HG03025 (cell line): ENCODE data around the gene MACROH2A1.

Experiments used
- ATAC-seq: cut with Tn5 transposase; IDR thresholded peaks from one replicate; pipeline ENCODE4 v1.9.1; 2021; ENCODE audit warnings: mild to moderate bottlenecking, moderate library complexity; ENCODE audit not compliant: unreplicated experiment, low FRiP score

MACROH2A1 gene

DNA sequence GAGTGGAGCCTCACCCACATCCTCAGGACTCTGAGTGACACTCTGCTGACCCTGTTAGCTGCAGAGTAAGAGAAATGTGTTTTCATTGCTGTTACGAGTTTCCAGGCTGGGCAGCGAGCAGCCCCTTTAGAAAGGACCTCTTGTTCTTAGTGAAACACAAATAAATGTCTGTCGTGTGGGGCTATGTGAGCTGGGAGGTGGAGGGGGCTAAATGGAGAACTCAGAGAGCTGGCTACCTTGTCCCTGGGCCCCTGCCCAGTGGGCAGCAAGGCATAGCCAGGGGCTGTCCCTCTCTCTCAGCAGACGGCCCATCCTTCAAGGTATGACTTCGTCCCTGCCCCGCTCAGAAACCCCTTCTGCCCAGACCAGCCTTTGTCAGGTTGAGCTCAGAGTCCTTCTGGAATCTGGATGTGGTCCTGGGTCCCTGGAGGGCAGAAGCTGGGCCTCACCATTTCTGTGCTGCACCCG, 38.0 kb upstream of the MACROH2A1 start:
- no peak for ATAC-seq

DNA sequence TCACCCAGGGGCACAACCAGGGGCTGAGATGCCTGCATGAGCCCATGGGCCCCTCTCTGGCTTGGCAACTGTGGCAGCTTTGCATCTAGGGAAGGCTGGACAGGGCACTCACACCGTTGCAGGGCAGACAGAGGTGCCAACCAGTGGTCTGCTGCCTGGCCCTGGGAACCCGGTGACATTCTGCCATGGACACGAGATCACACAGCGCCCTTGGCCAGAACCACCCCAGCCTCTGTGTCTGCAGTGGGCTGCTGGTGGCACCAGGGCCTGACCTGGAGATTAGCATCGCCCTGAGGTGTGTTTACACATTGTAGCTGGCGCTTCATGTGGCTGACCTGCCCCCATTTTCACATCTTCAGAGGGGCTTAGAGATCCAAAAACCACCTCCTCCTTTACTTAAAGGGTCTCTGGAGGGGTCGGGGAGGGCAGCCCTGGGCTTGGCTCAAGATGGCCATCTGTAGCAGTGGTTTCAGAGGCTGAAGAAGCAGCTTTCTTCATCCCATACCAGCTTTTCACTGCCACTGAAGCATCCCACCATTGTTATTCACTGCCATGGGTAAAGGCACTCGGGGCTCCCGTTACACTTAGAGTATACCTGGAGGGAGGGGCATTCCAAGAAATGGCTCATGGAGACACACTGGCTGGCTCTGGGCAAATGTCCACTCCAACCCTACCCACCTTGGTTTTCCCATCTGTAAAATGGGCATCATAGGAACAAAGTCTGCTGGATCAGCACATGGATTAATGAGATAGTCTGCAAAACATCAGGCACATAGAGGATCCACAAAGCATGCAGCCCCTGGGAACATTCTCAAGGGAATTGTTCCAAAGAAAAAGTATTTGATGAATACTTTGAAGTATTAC, 36.7 kb upstream of the MACROH2A1 start:
- ATAC-seq = no peak

DNA sequence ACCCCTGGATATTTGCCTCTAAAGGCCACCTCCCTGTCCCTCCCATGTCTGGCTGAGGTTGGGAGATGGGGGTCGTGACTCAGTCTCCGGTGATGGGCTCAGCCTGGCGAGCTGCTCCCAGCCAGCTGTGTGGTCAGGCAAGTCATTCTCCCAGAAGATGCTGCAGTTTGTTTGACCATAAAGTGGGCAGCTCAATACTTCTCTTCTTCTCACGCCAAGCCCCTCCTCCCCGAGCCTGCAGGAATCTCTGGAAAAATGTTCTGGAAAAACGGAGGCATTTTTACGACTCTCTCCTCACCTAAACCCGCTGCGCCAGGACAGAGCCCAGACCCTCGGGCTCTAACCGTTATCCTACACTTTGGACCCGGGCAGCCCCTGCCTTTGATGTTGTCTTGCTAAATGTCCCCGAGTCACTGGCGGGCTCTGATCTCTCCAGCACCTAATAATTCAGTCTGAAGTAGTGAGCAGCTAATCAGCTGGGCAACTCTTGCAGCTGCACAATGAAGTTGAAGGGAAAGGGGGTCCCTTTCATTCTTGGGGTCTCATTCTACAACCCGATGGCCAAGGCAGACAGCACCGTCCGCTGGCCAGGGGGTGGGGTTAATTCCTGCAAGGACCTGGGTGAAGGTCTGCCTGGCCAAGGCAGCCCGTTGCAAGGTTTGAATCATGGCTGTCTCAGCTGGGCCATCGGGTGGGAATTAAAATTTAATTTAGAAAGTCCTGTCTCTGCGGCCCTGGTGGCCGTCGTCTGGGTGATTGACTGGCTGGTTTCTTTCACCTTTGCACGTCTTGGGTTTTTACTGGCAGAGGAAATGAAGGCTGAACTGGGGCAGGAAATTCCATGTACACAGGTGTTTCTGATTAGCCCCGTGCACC, 35.8 kb upstream of the MACROH2A1 start:
- no peak for ATAC-seq

DNA sequence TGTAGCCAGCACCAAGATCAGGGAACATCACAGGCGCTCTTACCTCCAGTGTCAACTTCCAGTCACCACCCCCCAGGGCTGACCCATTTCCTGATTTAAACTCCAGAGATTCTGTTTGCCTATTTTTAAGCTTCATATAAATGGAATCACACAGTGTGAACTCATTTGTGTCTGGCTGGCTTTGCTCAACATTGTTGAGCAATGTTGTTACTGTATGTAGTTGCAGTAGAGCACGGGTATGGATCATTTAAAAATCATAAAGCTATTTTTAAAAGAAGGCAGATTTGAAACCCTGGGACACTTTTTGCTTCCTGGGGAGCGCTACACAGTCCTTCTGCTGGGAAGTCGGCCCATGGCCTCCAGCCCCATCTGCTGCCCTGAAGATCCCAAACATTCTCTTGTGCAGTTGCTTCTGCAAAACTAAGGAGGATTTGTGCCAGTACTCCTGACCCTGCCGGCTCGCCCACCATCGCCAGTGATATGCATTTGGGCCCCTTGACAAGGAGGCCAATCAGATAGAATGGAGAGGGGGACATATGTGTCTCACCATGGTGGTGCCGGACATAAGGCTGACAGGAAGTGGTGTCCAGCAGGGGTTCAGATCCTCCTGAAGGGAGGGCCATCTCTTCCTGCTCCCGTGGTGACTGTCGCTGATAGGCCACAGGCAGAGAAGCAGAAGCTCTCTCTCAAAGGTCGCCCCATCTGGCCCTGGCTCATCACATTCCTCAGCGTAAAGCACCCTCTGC, 34.8 kb upstream of the MACROH2A1 start:
- ATAC-seq = no peak

DNA sequence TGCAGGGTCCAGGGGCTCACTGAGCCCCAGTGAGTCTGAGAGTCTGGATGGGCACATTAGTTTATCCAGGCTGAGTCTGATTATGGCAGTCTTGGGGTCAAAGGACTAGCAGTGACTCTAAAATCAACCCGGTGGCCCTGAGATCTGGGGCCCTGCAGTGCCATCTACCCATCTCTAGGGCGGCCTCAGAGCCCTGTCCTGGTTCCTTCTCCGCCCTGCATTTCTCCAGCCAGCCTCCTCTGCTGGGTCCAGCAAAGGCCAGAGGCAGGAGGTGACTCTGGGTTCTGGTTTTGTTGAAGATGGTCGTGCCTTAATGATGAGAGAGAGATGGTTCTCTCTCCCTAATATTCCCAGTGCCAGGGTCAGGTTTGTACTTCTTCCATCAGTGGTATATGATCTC, 33.1 kb upstream of the MACROH2A1 start:
- ATAC-seq = no peak

DNA sequence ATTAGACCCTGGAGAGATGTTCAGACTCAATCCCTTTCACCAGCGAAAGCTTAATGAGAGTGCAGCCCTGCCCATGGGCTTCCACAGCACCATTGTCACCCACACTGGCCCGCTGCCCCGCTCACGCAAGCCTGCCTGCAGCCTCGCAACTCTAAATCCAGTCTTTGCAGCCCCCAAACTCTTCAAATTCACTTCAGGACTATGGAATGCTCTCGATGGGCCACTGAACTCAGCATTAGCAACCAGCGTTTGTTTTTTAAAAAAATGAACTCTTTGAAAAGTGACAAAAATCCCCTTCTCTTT, 31.1 kb upstream of the MACROH2A1 start:
- ATAC-seq = no peak

DNA sequence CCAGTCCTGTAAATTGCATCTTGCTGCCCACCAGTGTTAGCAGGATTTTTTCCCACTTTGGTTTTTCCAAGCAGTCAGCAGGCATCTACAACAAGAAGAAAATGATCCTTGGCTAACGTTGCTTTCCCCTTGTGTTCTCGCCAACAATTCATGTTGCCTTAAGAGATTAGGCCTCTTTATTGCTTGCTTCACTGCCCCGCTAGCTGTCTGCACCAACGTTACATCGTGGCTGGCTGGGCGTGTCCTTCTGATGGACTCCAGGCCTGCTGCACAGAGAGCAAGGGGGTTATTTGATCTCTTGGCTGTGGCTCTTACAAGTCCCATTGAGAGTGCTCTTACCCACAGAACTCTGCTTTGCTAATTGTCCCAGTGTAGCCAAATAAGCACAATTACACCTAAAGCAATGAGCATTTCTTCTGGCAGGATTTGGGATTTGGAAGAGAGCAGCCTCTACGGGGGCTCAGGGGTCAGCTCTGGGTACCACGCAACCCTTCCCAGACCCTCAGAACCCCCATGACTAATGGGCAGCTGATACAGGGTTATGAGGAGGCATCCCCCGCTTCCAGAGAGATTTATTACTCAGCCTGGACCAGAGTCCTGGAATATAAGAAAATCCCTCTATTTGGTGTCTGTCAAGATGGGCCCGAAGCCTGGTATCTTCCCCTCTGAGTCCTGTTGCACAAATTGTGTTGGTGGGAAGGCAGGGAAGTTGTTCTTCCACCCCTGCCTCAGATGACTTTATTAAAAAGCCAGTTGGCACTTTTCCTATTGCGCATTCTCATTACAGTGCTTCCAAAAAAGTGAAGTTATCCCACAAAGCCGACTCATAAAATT, 30.5 kb upstream of the MACROH2A1 start:
- ATAC-seq = no peak

DNA sequence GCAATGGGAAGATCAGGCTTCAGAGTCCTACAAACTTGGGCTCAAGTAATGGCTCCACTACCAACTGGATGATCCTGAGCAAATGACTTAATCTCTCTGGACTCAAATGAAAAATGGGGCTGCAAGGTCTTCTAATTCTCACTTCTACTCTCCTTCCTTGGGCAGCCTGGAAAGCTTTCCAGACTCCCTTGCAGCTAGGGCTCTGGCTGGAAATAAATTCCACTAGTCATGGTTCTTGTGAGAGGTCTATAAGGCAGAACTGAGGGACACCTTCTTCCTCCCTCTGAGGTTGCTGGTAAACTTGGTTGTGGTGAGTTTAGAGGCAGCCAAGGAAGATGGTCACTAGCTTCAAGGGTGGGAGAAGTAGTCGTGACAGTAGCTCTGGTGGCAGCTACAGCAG, 29.6 kb upstream of the MACROH2A1 start:
- no peak for ATAC-seq

DNA sequence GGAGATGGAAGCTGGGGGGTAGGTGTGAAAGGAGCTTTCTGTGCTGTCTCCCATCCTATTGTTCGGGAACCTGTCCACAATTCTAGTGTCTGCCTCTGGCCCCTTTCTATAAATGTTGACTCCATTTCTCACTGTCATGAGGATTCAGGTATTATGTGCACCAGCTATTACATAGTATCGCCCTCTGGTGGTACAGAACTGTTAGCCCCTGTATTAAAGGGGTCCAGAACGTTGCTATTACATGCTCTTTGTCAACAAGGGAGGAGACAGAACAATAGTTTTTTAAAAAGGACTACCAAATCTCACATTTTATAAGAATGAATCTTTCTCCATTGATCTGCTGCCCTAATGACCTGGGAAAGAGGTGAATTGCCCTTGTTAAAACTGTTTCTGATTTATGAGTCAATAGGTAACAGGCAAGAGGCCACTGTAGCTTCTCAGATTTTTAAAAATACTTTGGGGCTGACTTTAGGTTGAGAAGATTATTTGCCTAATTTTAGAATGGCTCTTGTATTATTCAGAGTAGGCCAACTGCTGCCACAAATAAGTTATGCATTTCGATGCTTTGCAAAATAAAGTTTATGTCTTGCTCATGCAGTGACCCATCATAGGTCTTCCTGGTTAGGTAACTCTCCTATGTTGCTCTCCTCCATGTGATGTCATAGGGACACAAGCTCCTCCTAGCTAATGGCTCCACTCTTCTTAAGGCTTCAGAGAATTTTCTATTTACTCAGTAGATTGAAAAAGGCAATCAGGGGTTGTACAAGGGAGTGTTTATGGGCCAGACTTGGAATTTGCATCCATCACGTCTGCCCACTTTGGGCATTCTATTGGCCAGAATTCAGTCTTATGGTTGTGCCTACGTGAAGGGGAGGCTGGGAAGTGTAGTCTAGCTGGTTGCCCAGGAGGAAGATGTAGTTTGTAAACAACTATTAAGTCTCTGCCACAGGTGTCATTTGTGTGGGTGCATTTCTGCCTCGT, 27.4 kb upstream of the MACROH2A1 start:
- ATAC-seq = peak; percentile 68

DNA sequence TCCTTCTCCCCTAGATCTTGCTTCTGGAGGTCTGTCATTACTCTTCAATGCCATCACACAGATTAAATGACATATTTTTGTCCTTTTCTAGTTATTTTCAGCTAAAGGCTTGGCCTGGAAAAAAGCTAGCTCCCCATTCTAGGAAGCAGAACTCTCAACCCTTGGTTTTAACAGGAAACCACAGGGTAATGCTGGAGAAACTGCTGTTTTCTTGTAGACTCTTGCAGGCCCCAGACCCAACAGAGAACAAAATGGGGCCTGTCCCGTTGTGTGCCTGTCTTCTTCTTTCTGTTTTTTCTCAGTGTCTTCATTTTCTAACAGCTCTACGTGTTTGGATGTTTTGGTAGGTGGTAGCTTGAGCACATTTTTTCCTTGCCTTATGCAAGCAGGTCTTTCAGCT, 26.6 kb upstream of the MACROH2A1 start:
- ATAC-seq = no peak

DNA sequence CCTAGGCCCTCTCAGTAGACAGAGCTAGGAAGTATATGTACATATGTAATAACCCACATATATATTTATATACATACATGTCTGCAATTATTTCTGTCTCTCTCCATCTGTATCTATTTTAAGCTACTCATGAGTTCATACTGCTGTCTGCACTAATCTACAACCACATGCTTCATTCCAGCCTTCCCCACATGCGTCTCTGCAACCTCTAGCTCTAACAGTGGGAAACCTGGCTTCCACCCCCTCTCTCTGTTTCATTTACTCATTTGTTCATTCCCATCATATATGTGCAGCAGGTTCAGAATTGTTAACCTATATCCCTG, 24.8 kb upstream of the MACROH2A1 start:
- no peak for ATAC-seq

DNA sequence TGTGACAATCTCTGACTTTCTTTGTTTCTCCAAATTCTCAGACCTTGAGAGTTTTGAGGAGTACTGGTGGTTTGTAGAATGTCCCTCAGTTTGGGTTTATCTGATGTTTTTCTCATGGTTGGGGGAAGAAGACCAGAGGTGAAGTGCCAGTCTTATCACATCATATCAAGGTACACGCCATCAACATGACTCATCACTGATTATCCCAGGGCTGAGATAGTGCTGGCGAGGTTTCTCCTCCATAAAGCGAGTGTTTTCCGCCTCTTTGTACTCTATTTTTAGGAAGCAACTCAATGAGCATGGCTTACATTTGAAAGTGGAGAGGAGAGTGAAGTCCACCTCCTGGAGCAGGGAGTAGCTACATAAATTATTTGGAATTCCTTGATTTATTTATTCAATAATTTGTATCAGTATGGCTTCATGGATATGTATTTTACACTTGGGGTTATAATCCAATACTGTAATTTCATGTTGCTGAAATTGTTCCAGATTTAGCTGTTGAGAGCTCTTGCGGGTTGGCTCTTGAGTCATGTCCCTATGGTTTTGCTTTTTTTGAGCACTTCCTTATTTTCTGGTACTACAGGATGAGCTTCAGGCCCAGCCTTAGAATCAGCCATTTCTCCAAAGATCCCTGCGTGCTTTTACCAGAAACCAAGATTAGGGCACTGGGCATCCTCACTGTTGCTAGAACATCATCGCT, 24.3 kb upstream of the MACROH2A1 start:
- no peak for ATAC-seq

DNA sequence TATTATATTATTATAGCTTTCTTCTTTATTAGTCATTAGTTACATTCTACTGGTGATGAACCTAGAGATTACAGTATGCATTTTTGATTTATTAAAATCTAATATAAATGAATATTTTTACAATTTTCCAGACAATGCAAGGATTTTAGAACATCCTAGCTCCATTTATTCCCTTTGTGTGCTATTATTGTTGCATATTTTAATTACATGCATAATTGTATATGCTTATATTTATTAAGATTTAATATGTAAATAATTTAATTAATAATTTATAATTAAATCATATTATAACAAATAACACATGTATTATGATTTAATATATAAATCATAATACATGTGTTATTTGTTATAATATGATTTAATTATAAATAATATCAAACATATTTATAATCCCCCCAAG, 23.4 kb upstream of the MACROH2A1 start:
- no peak for ATAC-seq

DNA sequence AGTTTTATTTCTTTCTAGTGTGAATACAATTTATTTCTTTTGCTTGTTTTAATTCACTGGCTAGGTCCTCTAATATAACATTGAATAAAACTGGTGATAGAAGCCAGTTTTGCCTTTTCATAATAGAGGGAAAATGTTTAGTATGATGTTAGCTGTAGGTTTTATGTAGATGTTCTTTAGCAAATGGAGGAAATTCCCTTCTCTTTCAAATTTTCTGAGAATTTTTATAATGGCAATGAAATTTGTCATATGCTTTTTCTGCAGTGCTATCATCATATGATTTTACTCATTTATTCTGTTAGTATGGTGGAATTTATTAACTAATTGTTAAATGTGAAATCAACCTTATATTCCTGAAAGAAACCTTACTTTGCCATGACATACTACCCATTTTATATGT, 18.1 kb upstream of the MACROH2A1 start:
- no peak for ATAC-seq

DNA sequence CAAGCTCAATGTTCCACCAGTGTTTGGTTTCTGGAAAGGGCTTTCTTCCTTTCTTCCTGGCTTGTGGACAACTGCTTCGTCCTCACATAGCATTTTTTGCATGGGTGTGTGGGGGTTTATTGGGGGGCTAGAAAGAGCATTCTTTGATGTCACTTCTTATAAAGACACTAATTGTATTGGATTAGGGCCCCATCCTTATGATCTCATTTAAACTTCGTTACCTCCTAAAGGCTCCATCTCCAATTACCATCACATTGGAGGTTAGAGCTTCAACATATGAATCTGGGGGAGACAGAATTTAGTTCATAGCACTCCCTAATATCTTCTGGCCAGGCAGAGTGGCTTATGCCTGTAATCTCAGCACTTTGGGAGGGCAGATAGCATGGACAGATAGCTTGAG, 6.1 kb upstream of the MACROH2A1 start:
- ATAC-seq = no peak

DNA sequence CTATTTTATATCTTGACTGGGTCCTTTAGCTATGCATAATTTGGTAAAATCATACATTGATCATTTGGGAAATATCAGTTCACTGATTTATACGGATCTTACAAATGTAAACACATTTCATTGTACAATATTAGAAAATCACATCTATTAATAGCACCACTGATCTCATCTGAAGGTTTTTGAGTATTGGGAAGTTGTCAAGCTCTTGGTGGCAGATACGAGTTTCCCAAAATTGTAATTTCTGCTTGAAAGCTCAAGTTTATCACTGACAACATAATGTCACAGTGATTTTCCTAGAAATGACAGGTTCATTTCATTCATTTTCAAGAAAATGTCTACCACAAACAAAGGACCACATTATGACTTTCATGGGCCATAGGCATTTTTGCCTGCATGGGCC, 3.0 kb upstream of the MACROH2A1 start:
- no peak for ATAC-seq

DNA sequence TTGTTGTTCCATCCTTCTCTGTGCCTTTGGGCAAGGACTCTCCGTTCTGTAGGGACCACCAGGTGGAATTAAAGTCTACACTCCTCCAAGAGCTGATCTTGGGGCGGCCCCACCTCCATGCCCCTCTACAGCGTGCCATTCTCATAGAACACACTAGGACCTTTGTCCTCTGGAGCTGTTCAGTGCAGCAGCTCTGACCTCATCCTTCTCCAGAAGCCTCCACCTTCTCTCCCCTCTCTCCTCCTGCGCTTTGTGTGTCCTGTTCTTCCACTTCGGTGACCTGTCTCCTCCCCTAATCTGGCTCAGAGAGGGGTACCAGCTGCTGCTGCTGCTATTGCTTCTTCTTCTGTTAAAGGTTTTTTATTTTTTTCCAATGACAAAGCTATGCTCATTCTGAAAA, 1.8 kb upstream of the MACROH2A1 start:
- no peak for ATAC-seq

DNA sequence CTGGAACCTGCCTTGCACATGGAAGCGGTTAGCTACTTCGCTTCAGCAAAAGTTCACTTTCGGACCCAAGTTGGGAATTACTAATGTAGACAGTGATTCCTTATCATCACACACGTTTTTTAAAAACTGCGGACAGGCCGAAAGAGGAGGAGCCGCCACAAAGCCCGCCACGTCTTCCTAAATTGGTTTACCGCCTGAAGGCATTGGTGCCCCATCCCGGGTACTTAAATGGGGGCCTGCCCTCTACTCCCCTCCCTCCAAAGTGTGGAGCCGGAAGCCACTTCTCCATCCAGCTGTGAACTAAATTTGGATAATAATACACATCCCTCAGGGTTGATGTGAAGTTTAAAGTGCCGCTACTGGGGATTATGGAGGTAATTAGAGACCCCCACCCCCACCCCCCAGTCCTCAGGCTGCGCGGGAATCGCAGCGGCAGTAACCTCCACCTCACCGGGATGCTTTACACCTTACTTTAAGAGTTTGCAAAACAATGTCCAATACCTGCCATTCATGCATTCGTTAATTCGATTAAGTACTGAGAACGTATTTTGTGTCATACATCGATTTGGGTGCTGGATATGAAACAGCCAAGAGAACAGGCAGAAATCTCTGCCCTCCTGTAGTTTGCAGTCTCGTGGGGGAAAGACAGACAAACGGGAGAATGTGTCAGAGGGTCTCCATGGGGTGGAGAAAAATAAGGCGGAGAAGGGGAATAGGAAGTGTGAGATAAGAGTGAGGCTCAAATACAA, 937 bp upstream of the MACROH2A1 start:
- ATAC-seq = no peak
